Thyroid gland (tissue), 4 donors: ENCODE data around the gene RIPK4. TPM values are rescaled to one million over a fixed set of nuclear protein-coding genes. Genes with fewer than 3 reads are reported as not detected.

Source experiments
- DNase-seq, 2 donors: peaks; one replicate each; pipeline ENCODE4 v3.0.0-alpha.2; 2019
- H3K27ac ChIP-seq, 3 donors: fragments of 200-600 bp; sonication (generic); 1 replicate in 2 of 3; 2 replicates in 1 of 3; pipeline ENCODE4 v1.5.1; 2016 to 2019; ENCODE audit warnings: mild to moderate bottlenecking in 1 of 3, moderate library complexity in 1 of 3
- H3K27me3 ChIP-seq: fragments of 200-600 bp; sonication (generic); one replicate; pipeline ENCODE4 v1.5.1; 2019
- H3K36me3 ChIP-seq, 2 donors: fragments of 200-600 bp; sonication (generic); one replicate each; pipeline ENCODE4 v1.5.1; 2016 to 2019
- H3K4me1 ChIP-seq, 2 donors: fragments of 200-600 bp; sonication (generic); one replicate each; pipeline ENCODE4 v1.5.1; 2017 to 2019
- H3K4me3 ChIP-seq, 3 donors: fragments of 200-600 bp; sonication (generic); replicated peaks in 1 of 3; 1 replicate in 2 of 3; 2 replicates in 1 of 3; pipeline ENCODE4 v1.5.1; 2016; ENCODE audit warnings: mild to moderate bottlenecking in 1 of 3
- H3K9me3 ChIP-seq: fragments of 200-600 bp; sonication (generic); one replicate; pipeline ENCODE4 v1.5.1; 2017
- CTCF ChIP-seq, 6 experiments: fragments of 200-600 bp in 3 of 6; fragments of 450-650 bp in 3 of 6; sonication (generic) in 3 of 6; IDR thresholded peaks; one replicate each; pipeline ENCODE4 v1.5.1; 2016 to 2019; ENCODE audit warnings: antibody characterized with exemption in 6 of 6, mild to moderate bottlenecking in 2 of 6, inconsistent platforms in 1 of 6, moderate library complexity in 1 of 6
- POLR2A ChIP-seq, 2 donors: fragments of 450-650 bp; IDR thresholded peaks; one replicate each; pipeline ENCODE4 v1.6.1; 2017; ENCODE audit warnings: antibody characterized with exemption in 2 of 2, mild to moderate bottlenecking in 2 of 2, moderate library complexity in 1 of 2
- WGBS, 2 donors: methylation state at CpG; one replicate each; pipeline ENCODE4 v1.1.5; 2017; 5-methylcytosine and 5-hydroxymethylcytosine counted together
- intact Hi-C: fragments of 100-400 bp; cut with DNase I; formaldehyde crosslinking; loops from one replicate; pipeline ENCODE4 v1.15.1; 2023
- total RNA-seq, 4 donors: library from RNA; depleted of rRNA; stranded (reverse); fragments of >200 nt; gene quantifications; one replicate each; pipeline ENCODE4 v1.2.3, GENCODE V29; 2016

Gene RIPK4
- total RNA-seq, 4 donors from 2014 or later = 15.3 to 24.7 (median 22.6) TPM

DNA sequence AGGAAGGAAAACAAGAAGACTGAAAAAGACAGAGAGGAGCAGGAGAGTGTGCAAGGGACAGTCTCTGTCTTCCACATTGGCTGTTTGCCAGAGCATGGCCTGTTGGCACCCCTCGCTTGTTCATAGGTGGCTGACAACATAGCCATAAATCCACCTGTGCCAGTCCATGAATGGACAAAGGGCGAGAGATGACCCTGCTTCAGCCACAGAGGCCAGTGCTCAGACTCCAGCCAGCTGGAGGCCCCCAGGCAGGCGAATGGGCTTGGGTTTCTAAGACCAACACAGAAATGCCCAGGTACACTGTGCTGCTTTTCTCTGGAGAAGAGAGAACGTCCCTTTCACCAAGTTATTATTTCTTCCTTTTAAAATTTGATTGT is 60.6 kb downstream of the RIPK4 start:
- TF ChIP-seq CTCF (IDR thresholded peaks at IDR 0.05) = no peak
- TF ChIP-seq POLR2A (IDR thresholded peaks at IDR 0.05) = no peak
- Histone ChIP-seq H3K9me3 (no peaks in the 10 kb centered on the region), H3K36me3 (no peaks in the 10 kb centered on the region), H3K4me3 (no peak overlapping the region), H3K27me3 (no peaks in the 10 kb centered on the region), H3K27ac (peak overlapping the region in 2 of 3 donors; percentile 54 to 64), H3K4me1 (peaks cover 13 to 25% of the 10 kb centered on the region in 2 donors)
- peak; percentile 28 to 29 for DNase-seq
- WGBS, 2 donors = 58 to 64% methylated on average over 4 of the region's 4 CpGs
- intact Hi-C loops = no loop called here

GRCh38 chr21:41705546-41706262 is 61.1 kb downstream of the RIPK4 start:
- Histone ChIP-seq H3K4me1 (peaks cover 13 to 25% of the 10 kb centered on the region in 2 donors), H3K9me3 (no peaks in the 10 kb centered on the region), H3K27me3 (no peaks in the 10 kb centered on the region), H3K27ac (peak overlapping the region in 2 of 3 donors; percentile 54 to 64), H3K36me3 (no peaks in the 10 kb centered on the region), H3K4me3 (no peak overlapping the region)
- DNase-seq = no peak
- 94% methylated on average over 16 of the region's 16 CpGs for WGBS, 2 donors
- intact Hi-C loops = no loop called here
- TF ChIP-seq CTCF (IDR thresholded peaks at IDR 0.05) (no peak), POLR2A (IDR thresholded peaks at IDR 0.05) (no peak)

- H3K9me3 ChIP-seq = no peaks in the 10 kb centered on the region
- intact Hi-C loops = no loop called here
- TF ChIP-seq CTCF (IDR thresholded peaks at IDR 0.05) (no peak), POLR2A (IDR thresholded peaks at IDR 0.05) (no peak)
- H3K4me1 ChIP-seq = peaks cover 13 to 25% of the 10 kb centered on the region in 2 donors
- 79 to 86% methylated on average over 14 to 18 of the region's 18 CpGs for WGBS, 2 donors
- no peak overlapping the region for H3K4me3 ChIP-seq
- no peaks in the 10 kb centered on the region for H3K36me3 ChIP-seq
- H3K27me3 ChIP-seq = no peaks in the 10 kb centered on the region
- DNase-seq = no peak
- no peak overlapping the region for H3K27ac ChIP-seq
Measured at GRCh38 chr21:41703857-41704501, 62.9 kb downstream of the RIPK4 start.

DNA sequence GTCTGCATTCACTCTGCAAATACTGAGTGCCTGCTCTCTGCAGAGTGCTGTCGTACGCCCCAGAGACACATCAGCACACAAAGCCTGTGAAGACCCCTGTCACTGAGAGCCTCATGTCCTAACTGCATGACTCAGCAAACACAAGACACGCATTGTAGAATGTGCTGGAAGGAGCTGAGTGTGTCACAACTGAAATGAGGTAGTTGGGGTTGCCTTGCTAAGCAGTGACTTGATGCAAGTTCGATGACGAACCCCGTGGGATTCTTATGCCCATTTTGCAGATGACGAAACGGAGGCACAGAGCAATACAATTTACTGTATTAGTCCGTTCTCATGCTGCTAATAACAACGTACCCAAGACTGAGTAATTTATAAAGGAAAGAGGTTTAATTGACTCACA is 65.1 kb downstream of the RIPK4 start:
- no peak for DNase-seq
- WGBS, 2 donors = 91 to 95% methylated on average over 9 to 10 of the region's 10 CpGs
- intact Hi-C loops = no loop called here
- no peak overlapping the region for H3K27ac ChIP-seq
- peaks cover 4 to 13% of the 10 kb centered on the region in 2 donors for H3K4me1 ChIP-seq
- no peak overlapping the region for H3K4me3 ChIP-seq
- H3K9me3 ChIP-seq = no peaks in the 10 kb centered on the region
- H3K27me3 ChIP-seq = no peaks in the 10 kb centered on the region
- TF ChIP-seq CTCF (IDR thresholded peaks at IDR 0.05) = no peak
- no peak for TF ChIP-seq POLR2A (IDR thresholded peaks at IDR 0.05)
- H3K36me3 ChIP-seq = no peaks in the 10 kb centered on the region

DNA sequence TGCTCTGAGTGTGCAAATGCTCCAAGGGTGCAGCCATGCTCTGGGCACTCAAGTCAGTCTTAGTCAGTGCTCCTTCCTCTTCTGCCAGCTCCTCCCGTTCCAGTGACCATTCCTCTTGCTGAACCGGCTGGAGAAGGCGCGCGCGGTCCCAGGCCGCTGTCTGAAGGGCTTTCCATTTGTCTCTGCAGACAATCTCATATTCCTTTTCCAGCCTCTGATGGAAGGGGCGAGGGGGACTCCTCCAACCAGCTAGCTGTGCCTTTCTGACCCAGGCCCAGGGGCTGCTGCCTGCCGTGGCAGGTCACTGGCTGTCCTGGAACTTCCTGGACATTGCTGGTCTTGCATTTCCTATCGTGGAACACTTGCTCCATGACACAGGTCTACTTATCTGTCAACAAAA is 67.5 kb downstream of the RIPK4 start:
- no peak for DNase-seq
- Histone ChIP-seq H3K9me3 (no peaks in the 10 kb centered on the region), H3K4me1 (peaks cover 0 to 4% of the 10 kb centered on the region in 2 donors), H3K4me3 (no peak overlapping the region), H3K36me3 (no peaks in the 10 kb centered on the region), H3K27me3 (no peaks in the 10 kb centered on the region), H3K27ac (no peak overlapping the region)
- 80 to 81% methylated on average over 10 of the region's 10 CpGs for WGBS, 2 donors
- TF ChIP-seq POLR2A (IDR thresholded peaks at IDR 0.05) (no peak), CTCF (IDR thresholded peaks at IDR 0.05) (no peak)
- intact Hi-C loops = no loop called here
